Naive thymus-derived CD8-positive, alpha-beta T cell (primary cell): ENCODE measurements around the gene GAS7. TPM values are rescaled to one million over a fixed set of nuclear protein-coding genes. Genes with fewer than 3 reads are reported as not detected.
"Not testable (repeated sequence)": the region's sequence is repeated elsewhere in the genome, so short reads cannot be mapped to it uniquely, and the experiment has no call there.

Experiments
- ATAC-seq, 2 donors: fragments of 150-1000 bp; cut with Tn5 transposase in 1 of 2; sonication (Bioruptor Pico), chemical (Tn5 transposase) in 1 of 2; 1 replicate in 1 of 2; 2 replicates in 1 of 2; pipeline ENCODE4 v1.10.0; 2021; ENCODE audit warnings: mild to moderate bottlenecking in 2 of 2, moderate library complexity in 2 of 2
- POLR2A ChIA-PET: fragments of 350-600 bp; sonication (Branson Sonifier 250); formaldehyde crosslinking; loops from one replicate; lab custom pipeline; 2021; ENCODE audit warnings: antibody characterized with exemption; lab: Charles Lee
- DNase-seq, 10 donors: peaks; one replicate each; pipeline versions ENCODE4 v3.0.0 to v3.0.0-alpha.2; 2020 to 2022
- H3K27ac Mint-ChIP-seq, 10 donors: one replicate each; pipeline ENCODE4 v1.8.0; 2020 to 2022; ENCODE audit warnings: mild to moderate bottlenecking in 10 of 10, mixed read lengths in 10 of 10, moderate library complexity in 4 of 10, inconsistent platforms in 1 of 10
- H3K27me3 Mint-ChIP-seq, 5 donors: one replicate each; pipeline ENCODE4 v1.8.0; 2021 to 2022; ENCODE audit warnings: mixed read lengths in 5 of 5
- H3K36me3 Mint-ChIP-seq, 3 donors: one replicate each; pipeline ENCODE4 v1.8.0; 2020 to 2022; ENCODE audit warnings: mixed read lengths in 3 of 3, mild to moderate bottlenecking in 2 of 3, inconsistent platforms in 1 of 3
- H3K4me1 Mint-ChIP-seq, 4 donors: one replicate each; pipeline ENCODE4 v1.8.0; 2021 to 2022; ENCODE audit warnings: mixed read lengths in 4 of 4
- H3K4me3 Mint-ChIP-seq, 10 donors: one replicate each; pipeline ENCODE4 v1.8.0; 2020 to 2022; ENCODE audit warnings: mild to moderate bottlenecking in 10 of 10, mixed read lengths in 10 of 10, moderate library complexity in 6 of 10, inconsistent platforms in 1 of 10
- H3K9me3 Mint-ChIP-seq, 9 donors: one replicate each; pipeline ENCODE4 v1.8.0; 2020 to 2022; ENCODE audit warnings: mixed read lengths in 9 of 9, mild to moderate bottlenecking in 3 of 9, inconsistent platforms in 1 of 9, moderate library complexity in 1 of 9
- polyA plus RNA-seq, 3 donors: library from polyadenylated mRNA; unstranded; fragments of 300-500 nt; fragmentation: Illumina TruSeq; gene quantifications; one replicate each; pipeline ENCODE4 v1.2.3, GENCODE V29; 2021
- total RNA-seq, 8 experiments: library from RNA in 2 of 8; stranded (reverse) in 2 of 8; gene quantifications; one replicate each; pipeline ENCODE4 v1.2.3 and lab custom pipeline; 2021 to 2026

Gene GAS7
- total and polyA plus RNA-seq, 5 experiments from 2014 or later = 0.05 to 2.1 (median 1.4) TPM; not detected in 1

DNA sequence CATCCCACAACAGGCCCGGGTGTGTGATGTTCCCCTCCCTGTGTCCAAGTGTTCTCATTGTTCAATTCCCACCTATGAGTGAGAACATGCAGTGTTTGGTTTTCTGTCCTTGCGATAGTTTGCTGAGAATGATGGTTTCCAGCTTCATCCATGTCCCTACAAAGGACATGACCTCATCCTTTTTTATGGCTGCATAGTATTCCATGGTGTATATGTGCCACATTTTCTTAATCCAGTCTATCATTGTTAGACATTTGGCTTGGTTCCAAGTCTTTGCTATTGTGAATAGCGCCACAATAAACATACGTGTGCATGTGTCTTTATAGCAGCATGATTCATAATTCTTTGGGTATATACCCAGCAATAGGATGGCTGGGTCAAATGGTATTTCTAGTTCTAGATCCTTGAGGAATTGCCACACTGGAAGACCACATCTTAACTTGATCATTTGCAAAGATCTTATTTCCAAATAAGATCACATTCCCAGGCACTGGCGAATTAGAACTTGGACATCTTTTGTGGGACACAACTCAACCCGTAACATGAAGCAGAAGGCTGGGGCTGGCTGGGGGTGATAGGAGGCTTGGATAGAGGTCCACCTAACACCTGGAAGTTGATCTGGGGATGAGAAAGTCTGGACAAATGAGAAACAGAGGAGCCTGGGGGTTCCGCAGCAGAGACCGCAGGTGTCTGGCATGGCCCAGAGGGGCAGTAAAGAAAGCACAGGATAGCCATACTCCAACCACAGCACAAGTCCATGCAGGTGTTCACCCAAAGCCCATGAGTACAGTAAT is 195.6 kb downstream of the GAS7 start:
- H3K27ac Mint-ChIP-seq, DNase-seq, ATAC-seq, H3K27me3 Mint-ChIP-seq, H3K36me3 Mint-ChIP-seq, H3K4me3 Mint-ChIP-seq, H3K9me3 Mint-ChIP-seq, POLR2A ChIA-PET, H3K4me1 Mint-ChIP-seq: not testable (repeated sequence)

- peaks cover 0 to 4% (median 0%) of the 10 kb centered on the region in 9 donors for H3K9me3 Mint-ChIP-seq
- no peak for ATAC-seq
- DNase-seq = no peak
- H3K27me3 Mint-ChIP-seq = peaks cover 0 to 3% (median 0%) of the 10 kb centered on the region in 5 donors
- H3K4me3 Mint-ChIP-seq = no peak overlapping the region
- POLR2A ChIA-PET = no interaction called here
- H3K27ac Mint-ChIP-seq = no peak overlapping the region
- no peaks in the 10 kb centered on the region for H3K36me3 Mint-ChIP-seq
- H3K4me1 Mint-ChIP-seq = no peaks in the 10 kb centered on the region
Observed at GRCh38 chr17:10001306-10001873, 197.0 kb downstream of the GAS7 start.

GRCh38 chr17:9999919-10000695 is 198.3 kb downstream of the GAS7 start:
- POLR2A ChIA-PET = no interaction called here
- H3K4me3 Mint-ChIP-seq = no peak overlapping the region
- no peak for DNase-seq

GRCh38 chr17:9998060-9998459 is 200.3 kb downstream of the GAS7 start:
- POLR2A ChIA-PET = no interaction called here
- ATAC-seq = no peak
- Mint-ChIP-seq H3K9me3 (peaks cover 0 to 4% (median 0%) of the 10 kb centered on the region in 9 donors), H3K4me1 (no peaks in the 10 kb centered on the region), H3K36me3 (no peaks in the 10 kb centered on the region), H3K4me3 (no peak overlapping the region), H3K27ac (no peak overlapping the region), H3K27me3 (peaks cover 0 to 3% (median 0%) of the 10 kb centered on the region in 5 donors)
- no peak for DNase-seq

More at GRCh38 chr17:9999919-10000695, 198.3 kb downstream of the GAS7 start:
- no peaks in the 10 kb centered on the region for H3K4me1 Mint-ChIP-seq
- no peaks in the 10 kb centered on the region for H3K36me3 Mint-ChIP-seq
- peaks cover 0 to 3% (median 0%) of the 10 kb centered on the region in 5 donors for H3K27me3 Mint-ChIP-seq
- peaks cover 0 to 4% (median 0%) of the 10 kb centered on the region in 9 donors for H3K9me3 Mint-ChIP-seq
- ATAC-seq = no peak
- H3K27ac Mint-ChIP-seq = no peak overlapping the region

GRCh38 chr17:9994761-9995160 is 203.6 kb downstream of the GAS7 start:
- H3K27me3 Mint-ChIP-seq = peaks cover 0 to 2% (median 0%) of the 10 kb centered on the region in 5 donors
- H3K4me1 Mint-ChIP-seq = peaks cover 0 to 2% (median 0%) of the 10 kb centered on the region in 4 donors
- ATAC-seq (no peak), DNase-seq (no peak)
- no peak overlapping the region for H3K4me3 Mint-ChIP-seq
- POLR2A ChIA-PET = no interaction called here
- H3K9me3 Mint-ChIP-seq = peaks cover 0 to 8% (median 1%) of the 10 kb centered on the region in 9 donors
- H3K36me3 Mint-ChIP-seq = peaks cover 0 to 5% (median 0%) of the 10 kb centered on the region in 3 donors
- peak overlapping the region in 1 of 10 donors; percentile 5 for H3K27ac Mint-ChIP-seq

DNA sequence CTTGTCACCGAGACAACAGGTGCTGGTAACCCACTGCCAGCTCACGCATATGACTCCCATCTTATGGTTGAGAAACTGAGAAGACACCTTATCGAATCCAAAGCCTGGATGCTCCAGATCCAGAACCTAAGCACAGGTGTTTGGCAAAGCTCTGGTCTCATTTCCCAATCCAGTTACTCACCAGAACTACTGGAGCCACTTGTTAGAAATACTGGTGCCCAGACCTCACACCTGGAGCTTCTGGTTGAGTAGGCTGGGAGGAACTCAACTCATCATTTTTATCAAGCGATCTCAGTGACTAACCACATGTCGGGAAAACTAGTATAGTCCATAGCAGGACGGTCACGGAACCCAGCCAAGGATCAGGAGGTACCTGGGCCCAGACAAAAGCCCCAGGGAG is 206.6 kb downstream of the GAS7 start:
- ATAC-seq = no peak
- H3K4me3 Mint-ChIP-seq = no peak overlapping the region
- peaks cover 0 to 11% (median 5%) of the 10 kb centered on the region in 3 donors for H3K36me3 Mint-ChIP-seq
- H3K9me3 Mint-ChIP-seq = peaks cover 0 to 13% (median 2%) of the 10 kb centered on the region in 9 donors
- POLR2A ChIA-PET = no interaction called here
- no peak overlapping the region for H3K27ac Mint-ChIP-seq
- DNase-seq = no peak
- H3K27me3 Mint-ChIP-seq = peaks cover 0 to 5% (median 0%) of the 10 kb centered on the region in 5 donors
- peaks cover 0 to 11% (median 6%) of the 10 kb centered on the region in 4 donors for H3K4me1 Mint-ChIP-seq

DNA sequence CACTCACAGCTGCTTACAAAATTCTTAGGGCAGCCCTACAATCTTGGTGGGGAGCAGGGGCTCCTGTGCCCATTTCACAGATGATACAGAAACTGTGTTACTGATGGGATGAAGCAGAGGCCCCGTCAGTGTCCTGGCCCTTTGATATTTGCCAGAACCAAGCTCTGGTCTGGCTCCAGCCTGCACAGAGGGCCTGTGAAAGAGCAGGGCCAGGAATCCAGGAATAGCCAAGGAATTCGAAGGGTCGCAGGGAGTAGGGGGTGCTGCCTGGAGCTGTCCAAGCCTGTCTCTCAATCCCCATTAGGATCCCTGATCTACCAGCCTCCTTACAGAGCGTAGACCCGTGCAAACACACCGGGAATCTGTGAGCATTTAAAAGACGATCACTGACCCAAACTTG is 207.1 kb downstream of the GAS7 start:
- DNase-seq (no peak), ATAC-seq (no peak)
- H3K9me3 Mint-ChIP-seq = peaks cover 0 to 13% (median 2%) of the 10 kb centered on the region in 9 donors
- no peak overlapping the region for H3K4me3 Mint-ChIP-seq
- POLR2A ChIA-PET = no interaction called here
- H3K4me1 Mint-ChIP-seq = peaks cover 0 to 15% (median 6%) of the 10 kb centered on the region in 4 donors
- H3K27ac Mint-ChIP-seq = no peak overlapping the region
- peaks cover 0 to 5% (median 0%) of the 10 kb centered on the region in 5 donors for H3K27me3 Mint-ChIP-seq
- peaks cover 0 to 11% (median 5%) of the 10 kb centered on the region in 3 donors for H3K36me3 Mint-ChIP-seq

DNA sequence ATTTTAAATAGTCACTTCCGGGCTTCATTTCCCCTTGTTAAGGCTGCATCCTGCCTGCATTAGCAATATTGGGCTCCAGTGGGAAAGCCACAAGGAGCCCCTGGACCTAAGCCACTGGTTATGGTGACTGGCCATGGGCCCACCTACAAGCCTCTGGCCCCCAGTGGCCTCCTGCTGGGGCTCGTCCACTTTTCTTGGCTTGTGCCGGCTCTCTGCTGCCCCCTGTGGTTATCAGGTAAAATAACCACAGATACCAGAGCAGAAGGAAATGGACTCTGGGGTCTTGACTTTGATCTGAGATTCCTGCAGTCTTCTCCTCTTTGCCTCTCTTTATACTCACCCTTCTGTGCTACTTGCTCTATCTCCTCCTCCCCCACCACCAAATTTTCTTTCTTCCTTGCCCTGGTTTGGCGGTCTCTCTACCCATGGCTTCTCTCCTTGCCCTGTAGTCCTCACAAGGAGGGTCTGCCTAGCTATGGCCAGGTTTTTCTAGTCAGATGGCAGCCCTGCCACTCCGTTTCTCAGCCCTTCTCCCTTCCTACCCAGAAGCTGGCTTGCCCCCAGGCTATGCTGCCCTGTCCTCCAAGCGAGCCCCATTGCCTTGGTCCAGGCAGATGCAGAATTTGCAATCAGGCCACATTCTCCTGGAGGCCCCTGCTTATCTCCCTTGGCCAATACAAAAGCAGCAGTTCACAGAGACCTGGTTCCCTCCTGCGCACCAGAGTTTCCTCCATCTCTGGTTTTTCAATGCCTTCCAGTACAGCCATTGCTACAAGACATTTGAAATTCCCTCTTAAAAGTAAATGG is 210.4 kb downstream of the GAS7 start:
- peaks cover 0 to 13% (median 2%) of the 10 kb centered on the region in 9 donors for H3K9me3 Mint-ChIP-seq
- peak overlapping the region in 1 of 10 donors; percentile 36 for H3K27ac Mint-ChIP-seq
- peaks cover 0 to 11% (median 5%) of the 10 kb centered on the region in 3 donors for H3K36me3 Mint-ChIP-seq
- peak overlapping the region in 1 of 10 donors; percentile 45 for H3K4me3 Mint-ChIP-seq
- no peak for ATAC-seq
- POLR2A ChIA-PET = no interaction called here
- peaks cover 0 to 29% (median 6%) of the 10 kb centered on the region in 4 donors for H3K4me1 Mint-ChIP-seq
- DNase-seq = peak in 6 of 10 donors; percentile 6 to 36 (median 8)
- H3K27me3 Mint-ChIP-seq = peaks cover 0 to 5% (median 0%) of the 10 kb centered on the region in 5 donors

DNA sequence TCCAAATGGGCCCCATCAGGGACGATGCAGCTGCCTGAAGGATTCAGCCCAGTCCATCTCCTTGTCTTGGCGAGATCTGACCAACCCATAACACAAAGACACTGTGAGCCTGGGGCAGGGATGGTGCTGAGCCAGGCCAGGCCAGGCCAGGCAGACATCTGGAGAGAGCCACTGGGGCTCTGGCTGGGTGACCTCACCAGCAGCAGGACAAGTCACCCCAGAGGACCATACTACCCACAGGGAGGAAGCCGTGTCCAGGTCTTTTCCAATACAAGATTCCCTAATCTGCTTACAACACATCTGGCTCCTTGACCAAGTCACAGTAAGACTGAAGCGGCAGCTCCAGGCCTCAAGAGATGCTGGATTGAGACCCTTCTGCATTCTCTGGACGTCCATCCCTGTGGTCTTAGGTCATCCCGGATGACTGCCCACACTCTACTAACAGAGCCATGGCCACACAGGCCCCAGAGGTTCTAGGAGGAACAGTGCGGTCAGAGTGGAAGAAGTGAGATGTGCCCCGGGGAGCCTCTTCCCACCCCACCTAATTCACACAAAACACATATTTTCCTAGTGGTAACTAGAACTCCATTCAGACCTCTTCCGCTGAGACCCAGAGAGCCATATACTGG is 211.5 kb downstream of the GAS7 start:
- Mint-ChIP-seq H3K27me3 (peaks cover 0 to 3% (median 0%) of the 10 kb centered on the region in 5 donors), H3K27ac (no peak overlapping the region), H3K4me1 (peaks cover 1 to 34% (median 5%) of the 10 kb centered on the region in 4 donors), H3K36me3 (peaks cover 0 to 7% (median 5%) of the 10 kb centered on the region in 3 donors), H3K9me3 (peaks cover 0 to 7% (median 0%) of the 10 kb centered on the region in 9 donors), H3K4me3 (no peak overlapping the region)
- no peak for DNase-seq
- no peak for ATAC-seq
- POLR2A ChIA-PET = no interaction called here

- Mint-ChIP-seq H3K4me1 (peaks cover 1 to 41% (median 5%) of the 10 kb centered on the region in 4 donors), H3K4me3 (no peak overlapping the region), H3K36me3 (peaks cover 0 to 6% (median 5%) of the 10 kb centered on the region in 3 donors), H3K27ac (peak overlapping the region in 1 of 10 donors; percentile 4), H3K27me3 (peaks cover 0 to 3% (median 0%) of the 10 kb centered on the region in 5 donors), H3K9me3 (peaks cover 0 to 7% (median 0%) of the 10 kb centered on the region in 9 donors)
- POLR2A ChIA-PET = no interaction called here
- DNase-seq (no peak), ATAC-seq (no peak)
Observed at GRCh38 chr17:9985646-9986045, 212.8 kb downstream of the GAS7 start.

DNA sequence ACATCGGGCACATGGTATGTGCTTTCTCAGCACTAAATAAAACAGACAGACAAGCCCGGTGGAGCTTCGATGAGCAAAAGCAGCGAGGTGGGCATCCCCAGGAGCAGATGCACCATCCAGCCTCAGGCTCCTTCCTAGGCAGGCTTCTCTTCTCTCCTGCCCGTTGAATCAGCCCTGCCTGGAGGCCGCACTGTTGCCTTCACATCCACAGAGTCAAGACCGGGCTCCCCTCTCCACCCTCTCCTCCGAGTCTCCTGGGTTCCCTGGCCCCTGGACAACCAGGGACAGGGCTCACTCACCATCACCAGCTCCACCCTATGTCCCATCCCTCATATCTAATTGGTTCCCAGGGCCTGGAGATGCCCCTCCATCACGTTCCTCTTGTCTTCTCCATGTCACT is 213.6 kb downstream of the GAS7 start:
- peaks cover 1 to 41% (median 5%) of the 10 kb centered on the region in 4 donors for H3K4me1 Mint-ChIP-seq
- no peak for ATAC-seq
- peaks cover 0 to 3% (median 0%) of the 10 kb centered on the region in 5 donors for H3K27me3 Mint-ChIP-seq
- peaks cover 0 to 5% (median 5%) of the 10 kb centered on the region in 3 donors for H3K36me3 Mint-ChIP-seq
- peak overlapping the region in 1 of 10 donors; percentile 32 for H3K27ac Mint-ChIP-seq
- no peak overlapping the region for H3K4me3 Mint-ChIP-seq
- POLR2A ChIA-PET = no interaction called here
- no peak for DNase-seq
- peaks cover 0 to 5% (median 0%) of the 10 kb centered on the region in 9 donors for H3K9me3 Mint-ChIP-seq
